HepG2 (cell line): ENCODE data around the gene STUM. TPM values are rescaled to one million over a fixed set of nuclear protein-coding genes. Genes with fewer than 3 reads are reported as not detected.
"Not testable (repeated sequence)": the region's sequence is repeated elsewhere in the genome, so short reads cannot be mapped to it uniquely, and the experiment has no call there.

Experiments used
- ATAC-seq: fragments of 200-7000 bp; cut with Tn5 transposase; 3 replicates; pipeline ENCODE4 v1.9.1; 2020; ENCODE audit warnings: mild to moderate bottlenecking, moderate library complexity
- BruUV-seq: library from RNA; stranded (reverse); fragments of 400-500 nt; replicated peaks from 2 replicates; lab custom pipeline; 2021; lab: Mats Ljungman, UMichigan
- CTCF ChIA-PET: fragments of 300-600 bp; formaldehyde crosslinking; extraction: SDS; loops from one replicate; lab custom pipeline; 2021; ENCODE audit warnings: low total read pairs, inconsistent platforms, low intra/inter-chr PET ratio; lab: Yijun Ruan, JAX
- POLR2A ChIA-PET: fragments of 350-600 bp; sonication (Branson Sonifier 250); formaldehyde crosslinking; loops from one replicate; lab custom pipeline; 2020; ENCODE audit warnings: antibody characterized with exemption, inconsistent platforms; lab: Yijun Ruan, JAX
- DNase-seq: peaks from one replicate; pipeline ENCODE4 v3.0.0-alpha.2; 2015; ENCODE audit warnings: low spot score
- FAIRE-seq: peaks from 3 replicates; lab custom pipeline; 2011; peaks lifted over from hg19 to GRCh38; lab: Jason Lieb, UNC
- H2AFZ ChIP-seq: one replicate; pipeline ENCODE4 v1.6.1; 2011; ENCODE audit warnings: low read length, inconsistent platforms
- H3K27ac ChIP-seq: fragments of 300-600 bp; 3 replicates; pipeline ENCODE4 v1.8.0; 2011; ENCODE audit warnings: mixed run types, mild to moderate bottlenecking, mixed read lengths, low read length, inconsistent platforms; ENCODE audit not compliant: insufficient read depth; ENCODE audit errors: extremely low read length
- H3K27me3 ChIP-seq, 2 experiments: fragments of 200-600 bp in 1 of 2; 2 replicates in 1 of 2; 3 replicates in 1 of 2; pipeline versions ENCODE4 v1.6.0 to v1.8.0; 2011; ENCODE audit warnings: low read length in 2 of 2, mild to moderate bottlenecking in 2 of 2, moderate library complexity in 2 of 2, inconsistent platforms in 1 of 2; ENCODE audit not compliant: insufficient read depth in 2 of 2, control insufficient read depth in 1 of 2
- H3K36me3 ChIP-seq, 2 experiments: fragments of 200-600 bp in 1 of 2; replicated peaks in 1 of 2; 2 replicates in 1 of 2; 3 replicates in 1 of 2; pipeline versions ENCODE4 v1.5.1 to v1.8.0; 2011; ENCODE audit warnings: low read length in 2 of 2, inconsistent platforms in 1 of 2; ENCODE audit not compliant: insufficient read depth in 2 of 2, control insufficient read depth in 1 of 2
- H3K4me1 ChIP-seq: 2 replicates; pipeline ENCODE4 v1.5.1; 2012; ENCODE audit warnings: low read length, inconsistent platforms; ENCODE audit not compliant: insufficient read depth
- H3K4me2 ChIP-seq: 2 replicates; pipeline ENCODE4 v1.6.0; 2011; ENCODE audit warnings: low read depth, low read length, inconsistent platforms
- H3K4me3 ChIP-seq, 3 experiments: fragments of 200-600 bp in 1 of 3; sonication (generic), shearing (Covaris generic) in 1 of 3; replicated peaks in 1 of 3; 2 replicates each; pipeline ENCODE4 v1.5.1; 2011 to 2016; ENCODE audit warnings: low read length in 3 of 3, inconsistent platforms in 2 of 3, low read depth in 2 of 3, mild to moderate bottlenecking in 2 of 3, control low read depth in 1 of 3, mixed read lengths in 1 of 3; ENCODE audit not compliant: insufficient read depth in 1 of 3
- H3K79me2 ChIP-seq: one replicate; pipeline ENCODE4 v1.6.1; 2011; ENCODE audit warnings: low read length, inconsistent platforms; ENCODE audit not compliant: insufficient read depth
- H3K9ac ChIP-seq: 2 replicates; pipeline ENCODE4 v1.6.0; 2011; ENCODE audit warnings: mild to moderate bottlenecking, low read depth, low read length, inconsistent platforms; ENCODE audit not compliant: insufficient read depth
- H3K9me3 ChIP-seq: 2 replicates; pipeline ENCODE4 v1.5.1; 2012; ENCODE audit warnings: mild to moderate bottlenecking, low read length
- H4K20me1 ChIP-seq: 2 replicates; pipeline ENCODE4 v1.6.0; 2011; ENCODE audit warnings: inconsistent platforms, mild to moderate bottlenecking, low read length, moderate library complexity; ENCODE audit not compliant: insufficient read depth
- JARID2 ChIP-seq: sonication (generic); formaldehyde crosslinking; IDR thresholded peaks from 2 replicates; pipeline ENCODE4 v1.8.1; 2023; ENCODE audit warnings: missing genetic modification reagents, inconsistent platforms; ENCODE audit not compliant: insufficient replicate concordance
- KLF11 ChIP-seq: IDR thresholded peaks from 2 replicates; pipeline ENCODE4 v1.6.1; 2016; ENCODE audit warnings: missing compliant biosample characterization
- MAFK ChIP-seq, 2 experiments: IDR thresholded peaks in 1 of 2; conservative IDR thresholded peaks in 1 of 2; 2 replicates each; pipeline ENCODE4 v1.6.1; 2011; ENCODE audit warnings: improper control_type of control experiment in 2 of 2, low read length in 2 of 2
- NFATC3 ChIP-seq: sonication (generic); formaldehyde crosslinking; IDR thresholded peaks from 2 replicates; pipeline ENCODE4 v1.5.1; 2020; ENCODE audit warnings: mild to moderate bottlenecking, missing genetic modification reagents
- NR2F2 ChIP-seq: IDR thresholded peaks from 2 replicates; pipeline ENCODE4 v1.6.1; 2012; ENCODE audit warnings: low read depth, inconsistent platforms, borderline replicate concordance
- PREB ChIP-seq: sonication (generic); formaldehyde crosslinking; IDR thresholded peaks from 2 replicates; pipeline ENCODE4 v1.4.0; 2020; ENCODE audit warnings: missing genetic modification reagents
- SP2 ChIP-seq: sonication (generic); formaldehyde crosslinking; IDR thresholded peaks from 2 replicates; pipeline ENCODE4 v1.5.1; 2020; ENCODE audit warnings: mild to moderate bottlenecking, missing genetic modification reagents
- SSRP1 ChIP-seq: IDR thresholded peaks from 2 replicates; pipeline ENCODE4 v1.6.1; 2016; ENCODE audit warnings: control low read depth
- TP53 ChIP-seq: sonication (generic); formaldehyde crosslinking; conservative IDR thresholded peaks from 2 replicates; pipeline ENCODE4 v1.4.0; 2020; ENCODE audit warnings: missing genetic modification reagents
- WGBS: methylation state at CpG from one replicate; pipeline ENCODE4 v1.1.6; 2017; ENCODE audit warnings: low lambda C conversion rate; 5-methylcytosine and 5-hydroxymethylcytosine counted together
- in situ Hi-C: cut with HindIII; loops from 2 replicates; pipeline ENCODE4 v1.10.0; 2017; ENCODE audit warnings: low pct_unique_long_range_greater_than_20kb; ENCODE audit not compliant: extremely low pct_ligation_motif_present
- intact Hi-C: fragments of 100-400 bp; cut with micrococcal nuclease; formaldehyde crosslinking; loops from one replicate; pipeline ENCODE4 v1.10.0; 2022; ENCODE audit not compliant: unreplicated experiment
- polyA plus RNA-seq, 8 experiments: library from polyadenylated mRNA; depleted of rRNA in 3 of 8; stranded (reverse) in 7 of 8; unstranded in 1 of 8; fragments of >200 nt; fragmentation: Illumina TruSeq in 4 of 8; extraction: Trizol in 4 of 8; gene quantifications; 2 replicates each; pipeline versions ENCODE4 v1.2.1 to v1.2.3, GENCODE V29; 2011 to 2016; ENCODE audit warnings: low read depth in 4 of 8, missing spikeins in 1 of 8, mixed read lengths in 1 of 8; ENCODE audit not compliant: insufficient read depth in 1 of 8
- total RNA-seq, 5 experiments: library from RNA; depleted of rRNA; stranded (reverse); fragments of >200 nt; fragmentation: Illumina TruSeq; extraction: Trizol; gene quantifications; 2 replicates each; pipeline ENCODE4 v1.2.3, GENCODE V29; 2016; ENCODE audit warnings: low read depth in 1 of 5

The STUM gene
- total and polyA plus RNA-seq, 2 of the 13 experiments (the other 11 are each of a cell fraction or from before 2014, with no cell fraction given): not detected

- FAIRE-seq: no peak
- in situ Hi-C loops: no loop called here
- Histone ChIP-seq H3K27ac (no peak overlapping the region), H3K9ac (no peak overlapping the region), H3K4me3 (no peak overlapping the region), H3K27me3 (peaks cover 0 to 1% of the 10 kb centered on the region in 2 experiments; a peak in 3 of 5 replicates), H3K79me2 (no peaks in the 10 kb centered on the region), H3K9me3 (no peaks in the 10 kb centered on the region), H4K20me1 (no peaks in the 10 kb centered on the region), H3K4me2 (no peak overlapping the region), H3K36me3 (no peaks in the 10 kb centered on the region), H3K4me1 (peaks cover 5% of the 10 kb centered on the region), H2AFZ (no peak overlapping the region)
- DNase-seq: no peak
- no peak for TF ChIP-seq SSRP1 (CRISPR knock-in tag)
- no peak for TF ChIP-seq JARID2 (CRISPR knock-in tag)
- ChIA-PET POLR2A (no interaction called here), CTCF (no interaction called here)
- no TSS peak for BruUV-seq
- WGBS: 63% methylated on average over 3 of the region's 5 CpGs
- ATAC-seq: no peak
- intact Hi-C loops: no loop called here
Observed at GRCh38 chr1:226597616-226598454, 49.3 kb downstream of the STUM start.

DNA sequence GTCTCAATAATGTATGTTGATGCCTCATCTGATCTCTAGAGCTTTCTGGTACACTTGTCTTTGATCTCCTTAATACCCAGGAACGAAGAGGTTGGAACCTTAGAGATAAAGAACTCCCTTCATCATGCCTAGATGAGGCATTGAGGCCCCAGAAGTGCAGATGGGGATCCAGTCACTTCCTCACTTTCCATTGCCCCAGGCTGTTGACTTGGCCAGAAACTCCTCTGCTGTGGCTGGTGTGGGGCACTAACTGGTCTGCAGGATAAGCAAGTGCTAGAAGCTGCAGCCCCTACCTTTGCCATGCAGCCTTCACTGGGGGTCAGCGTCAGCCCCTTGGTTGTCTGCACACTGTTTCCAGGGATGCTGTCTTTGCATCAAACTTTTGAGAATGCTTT is 49.9 kb downstream of the STUM start:
- no peak overlapping the region for H3K4me2 ChIP-seq
- H4K20me1 ChIP-seq: no peaks in the 10 kb centered on the region
- 36% methylated on average over 2 of the region's 2 CpGs for WGBS
- H3K79me2 ChIP-seq: no peaks in the 10 kb centered on the region
- no peak overlapping the region for H3K9ac ChIP-seq
- DNase-seq (no peak), ATAC-seq (no peak), FAIRE-seq (no peak)
- H3K36me3 ChIP-seq: no peaks in the 10 kb centered on the region
- in situ Hi-C loops (no loop called here), intact Hi-C loops (no loop called here)
- peaks cover 11% of the 10 kb centered on the region for H3K4me1 ChIP-seq
- no peak overlapping the region for H3K27ac ChIP-seq
- H3K4me3 ChIP-seq: no peak overlapping the region
- H2AFZ ChIP-seq: no peak overlapping the region
- ChIA-PET POLR2A (no interaction called here), CTCF (no interaction called here)
- H3K27me3 ChIP-seq: peaks cover 0 to 8% of the 10 kb centered on the region in 2 experiments; a peak in 4 of 5 replicates
- no peaks in the 10 kb centered on the region for H3K9me3 ChIP-seq
- no TSS peak for BruUV-seq
- TF ChIP-seq TP53 (CRISPR knock-in tag) (no peak), SP2 (CRISPR knock-in tag) (no peak), NR2F2 (no peak), KLF11 (CRISPR knock-in tag) (no peak), MAFK (conservative IDR thresholded peaks at IDR 0.05 in 1 of 2, IDR thresholded peaks at IDR 0.05 in 1 of 2; ENCODE audit: low read length in 2 of 2) (no peak), NFATC3 (CRISPR knock-in tag) (no peak), PREB (CRISPR knock-in tag) (no peak)

DNA sequence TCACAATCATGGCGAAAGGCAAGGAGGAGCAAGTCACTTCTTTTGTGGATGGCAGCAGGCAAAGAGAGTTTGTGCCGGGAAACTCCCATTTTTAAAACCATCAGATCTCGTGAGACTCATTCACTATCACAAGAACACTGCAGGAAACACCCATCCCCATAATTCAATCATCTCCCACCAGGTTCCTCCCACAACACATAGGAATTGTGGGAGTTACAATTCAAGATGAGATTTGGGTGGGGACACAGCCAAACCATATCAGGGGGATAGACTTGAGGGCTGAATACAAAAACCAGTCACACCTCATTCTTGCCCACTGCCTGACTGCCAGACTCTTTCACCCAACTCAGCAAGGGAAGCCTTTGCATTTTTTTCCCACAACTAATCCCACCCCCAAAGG is 50.4 kb downstream of the STUM start:
- POLR2A ChIA-PET, BruUV-seq: not testable (repeated sequence)

More for the DNA sequence above, 50.4 kb downstream of the STUM start:
- H3K79me2 ChIP-seq, H3K36me3 ChIP-seq, H3K27ac ChIP-seq, H3K4me2 ChIP-seq, H2AFZ ChIP-seq, H3K4me3 ChIP-seq, H4K20me1 ChIP-seq, intact Hi-C loops, in situ Hi-C loops, ATAC-seq, FAIRE-seq, H3K9me3 ChIP-seq, DNase-seq, CTCF ChIA-PET, H3K9ac ChIP-seq: not testable (repeated sequence)
- peaks cover 1 to 13% of the 10 kb centered on the region in 2 experiments; a peak in 4 of 5 replicates for H3K27me3 ChIP-seq
- peaks cover 12% of the 10 kb centered on the region for H3K4me1 ChIP-seq
- WGBS: 42% methylated on average over 3 of the region's 3 CpGs
